ENCODE results near the gene SMIM13. TPM values are rescaled to one million over a fixed set of nuclear protein-coding genes. Genes with fewer than 3 reads are reported as not detected.

Gene SMIM13
- total and polyA plus RNA-seq, 10 donors = 1.5 to 8.3 (median 5.9) TPM

- WGBS, 5 donors = 93 to 99% (median 96%) methylated on average over 3 of the region's 3 CpGs
- TF ChIP-seq POLR2AphosphoS5 (IDR thresholded peaks at IDR 0.05) = no peak
- TF ChIP-seq POLR2A (IDR thresholded peaks at IDR 0.05) = no peak
- no peak for TF ChIP-seq CTCF (IDR thresholded peaks at IDR 0.05 in 8 of 11, conservative IDR thresholded peaks at IDR 0.05 in 3 of 11)
- Histone ChIP-seq H3K4me3 (no peak overlapping the region), H3K27ac (peak overlapping the region in 1 of 8 donors; percentile 13), H3K9me3 (peaks cover 0 to 24% (median 11%) of the 10 kb centered on the region in 8 donors), H3K4me1 (no peaks in the 10 kb centered on the region), H3K36me3 (peaks cover 13 to 74% (median 56%) of the 10 kb centered on the region in 6 donors), H3K27me3 (replicated peaks in 1 of 7) (no peaks in the 10 kb centered on the region)
- DNase-seq = no peak
- intact Hi-C loops (cut with DNase I; ENCODE audit: low total_unique reads) = no loop called here
Measured at GRCh38 chr6:11183761-11184362, 90.2 kb downstream of the SMIM13 start.

- TF ChIP-seq POLR2A (IDR thresholded peaks at IDR 0.05) = no peak
- no peak for TF ChIP-seq POLR2AphosphoS5 (IDR thresholded peaks at IDR 0.05)
- no peak for TF ChIP-seq CTCF (IDR thresholded peaks at IDR 0.05 in 8 of 11, conservative IDR thresholded peaks at IDR 0.05 in 3 of 11)
- intact Hi-C loops (cut with DNase I; ENCODE audit: low total_unique reads) = no loop called here
- no peak overlapping the region for H3K27ac ChIP-seq
- H3K4me3 ChIP-seq = no peak overlapping the region
- no peaks in the 10 kb centered on the region for H3K4me1 ChIP-seq
- DNase-seq = no peak
- WGBS, 5 donors = 92 to 94% (median 94%) methylated on average over 17 of the region's 17 CpGs
- peaks cover 0 to 23% (median 11%) of the 10 kb centered on the region in 8 donors for H3K9me3 ChIP-seq
- peaks cover 13 to 89% (median 70%) of the 10 kb centered on the region in 6 donors for H3K36me3 ChIP-seq
- H3K27me3 ChIP-seq (replicated peaks in 1 of 7) = no peaks in the 10 kb centered on the region
Measured at GRCh38 chr6:11185204-11185842, 91.7 kb downstream of the SMIM13 start.

GRCh38 chr6:11187301-11187700, 93.7 kb downstream of the SMIM13 start:
- Histone ChIP-seq H3K4me3 (no peak overlapping the region), H3K9me3 (peaks cover 0 to 6% (median 2%) of the 10 kb centered on the region in 8 donors), H3K4me1 (no peaks in the 10 kb centered on the region), H3K27ac (no peak overlapping the region), H3K27me3 (replicated peaks in 1 of 7) (no peaks in the 10 kb centered on the region), H3K36me3 (peaks cover 13 to 100% (median 89%) of the 10 kb centered on the region in 6 donors)
- 95 to 97% (median 96%) methylated on average over 6 of the region's 6 CpGs for WGBS, 5 donors
- DNase-seq = no peak
- no peak for TF ChIP-seq POLR2AphosphoS5 (IDR thresholded peaks at IDR 0.05)
- no peak for TF ChIP-seq CTCF (IDR thresholded peaks at IDR 0.05 in 8 of 11, conservative IDR thresholded peaks at IDR 0.05 in 3 of 11)
- TF ChIP-seq POLR2A (IDR thresholded peaks at IDR 0.05) = no peak
- intact Hi-C loops (cut with DNase I; ENCODE audit: low total_unique reads) = no loop called here

Small RNA genes within 50 kb of the gene (small RNA-seq; reads per million reads assigned to genes)
- 0 reads per million in 4 donors for gene AL136139.1

Other genes starting within 250 kb of the SMIM13 start
- not detected for gene GCM2, start 211.8 kb upstream of the SMIM13 start, total RNA-seq
- not detected for gene GCM2, start 211.8 kb upstream of the SMIM13 start, polyA plus RNA-seq
- under 1 TPM in 5 of 7 donors, not detected in 2; 0.20 to 0.83 (median 0.34) TPM for gene SYCP2L, start 206.8 kb upstream of the SMIM13 start, total RNA-seq
- gene SYCP2L, start 206.8 kb upstream of the SMIM13 start, polyA plus RNA-seq = under 1 TPM; 0.06 to 0.17 (median 0.12) TPM
- not detected for gene ELOVL2, start 49.5 kb upstream of the SMIM13 start, total RNA-seq
- gene ELOVL2, start 49.5 kb upstream of the SMIM13 start, polyA plus RNA-seq = under 1 TPM; 0.03 to 0.08 (median 0.04) TPM
- under 1 TPM in 2 of 7 donors, not detected in 5; 0.17 to 0.28 TPM for gene ERVFRD-1, start 17.9 kb downstream of the SMIM13 start, total RNA-seq
- gene ERVFRD-1, start 17.9 kb downstream of the SMIM13 start, polyA plus RNA-seq = not detected
- gene NEDD9, start 138.8 kb downstream of the SMIM13 start, total RNA-seq = 100 to 1,000 TPM in 6 of 7 donors, 10 to 100 TPM in 1; 94.1 to 208 (median 124) TPM
- 10 to 100 TPM; 16.1 to 21.3 (median 18.2) TPM for gene NEDD9, start 138.8 kb downstream of the SMIM13 start, polyA plus RNA-seq